ENCODE data around the gene NFATC1.

Gene NFATC1

DNA sequence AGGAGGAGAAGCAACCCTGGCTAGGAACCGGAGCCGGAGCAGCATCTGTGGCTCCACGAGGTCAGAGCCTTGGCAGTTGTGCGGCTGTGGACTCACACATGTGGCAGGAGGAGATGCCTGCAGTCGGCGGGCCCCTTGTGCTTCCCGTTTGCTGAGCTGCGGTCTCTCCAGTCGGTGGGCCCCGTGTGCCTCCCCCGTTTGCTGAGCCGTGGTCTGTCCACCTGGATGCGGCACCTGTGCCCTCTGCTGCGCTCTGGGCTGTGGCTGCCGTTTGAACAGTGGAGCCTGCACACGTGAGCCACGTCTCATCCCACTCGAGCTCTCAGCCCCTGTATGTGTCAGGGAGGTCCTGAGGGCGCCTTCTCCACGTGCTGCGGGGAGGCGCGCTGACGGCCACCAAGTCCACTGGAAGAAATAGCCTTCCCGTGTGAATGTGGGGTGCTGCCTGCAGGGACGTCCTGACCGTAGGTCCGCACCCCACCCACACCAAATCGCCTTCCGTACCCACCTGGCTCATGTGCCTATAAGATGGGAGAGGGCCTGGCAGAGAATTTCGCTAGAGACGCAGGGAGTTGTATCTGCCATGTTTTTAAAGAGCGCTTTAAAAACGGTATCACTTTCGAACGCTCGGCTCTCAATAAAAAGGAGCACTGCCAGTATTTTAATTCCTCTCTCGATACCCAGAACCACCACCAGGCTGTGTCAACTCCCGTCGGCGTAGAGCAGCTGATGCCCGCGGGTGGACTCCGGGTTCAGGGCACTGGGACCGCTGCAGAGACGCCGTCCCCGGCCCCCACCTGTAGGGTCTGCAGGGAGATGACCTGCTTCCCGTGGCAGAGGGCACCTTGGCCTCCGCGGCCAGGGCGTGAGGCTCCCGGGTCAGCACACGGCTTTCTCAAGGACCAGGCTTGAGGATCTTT, 117.0 kb downstream of the NFATC1 start:
- no peak for DNase-seq

- DNase-seq, result no peak
Measured at GRCh38 chr18:79513381-79514081, 117.8 kb downstream of the NFATC1 start.

DNA sequence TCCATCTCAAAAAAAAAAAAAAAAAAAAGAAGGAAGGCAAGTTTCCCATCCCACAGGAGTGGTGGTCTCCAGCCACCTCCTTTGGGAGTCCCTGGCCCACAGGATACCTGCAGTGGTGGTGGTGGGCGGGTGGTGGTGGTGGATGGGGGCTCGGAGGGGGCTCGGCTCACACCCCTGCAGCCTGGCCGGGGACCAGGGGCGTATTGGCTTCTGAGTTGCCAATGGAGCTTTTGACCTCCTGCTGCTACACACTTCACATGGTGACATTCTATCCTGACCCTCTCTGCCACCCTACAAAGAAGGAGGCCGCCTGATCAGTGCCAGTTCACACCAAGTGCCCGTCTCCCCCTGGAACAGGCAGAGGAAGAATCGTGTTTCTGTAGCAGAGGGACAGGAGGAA, 119.6 kb downstream of the NFATC1 start:
- DNase-seq, result no peak

DNA sequence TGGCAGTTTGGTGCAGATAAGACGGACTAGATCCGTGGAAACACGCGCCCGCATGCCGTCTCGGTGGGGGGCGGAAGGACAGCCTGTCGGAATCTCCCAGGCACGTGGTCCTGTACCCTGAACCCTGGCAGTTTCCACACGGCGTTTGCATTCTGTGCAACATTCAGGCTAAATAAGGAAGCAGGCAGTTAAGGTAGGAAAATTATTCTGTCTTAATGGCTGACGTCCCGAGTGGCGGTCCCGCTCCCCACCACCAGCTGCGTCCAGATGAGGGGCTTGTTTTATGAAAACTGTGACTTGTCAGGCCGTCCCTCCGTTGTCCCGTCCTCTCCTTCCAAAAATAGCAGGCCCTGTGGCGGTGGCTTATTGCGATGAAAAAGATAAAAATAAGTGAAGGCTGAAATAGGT, 120.2 kb downstream of the NFATC1 start:
- DNase-seq, result no peak

DNA sequence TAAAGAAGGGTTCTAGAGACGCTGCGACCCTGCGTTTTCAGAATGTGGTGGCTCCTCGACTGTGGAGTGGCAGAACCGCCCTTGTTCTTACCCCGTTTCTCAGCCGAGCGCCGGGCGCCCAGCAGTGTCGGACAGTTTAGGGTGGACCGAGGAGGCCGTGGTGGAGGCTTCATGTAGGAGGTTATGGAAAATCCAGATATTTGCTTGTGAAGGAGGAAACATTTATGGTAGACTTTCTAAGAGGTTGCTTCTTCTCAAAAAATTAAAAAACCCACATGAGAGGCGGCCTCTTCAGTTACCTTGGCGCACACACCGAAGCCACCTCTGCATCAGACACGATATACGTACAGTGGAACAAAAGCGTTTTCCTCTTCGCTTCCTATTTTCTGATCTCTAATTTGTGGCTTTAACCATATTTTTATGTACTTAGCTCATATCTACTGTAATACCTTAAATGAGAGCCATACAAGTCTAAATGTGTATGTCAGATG, 120.8 kb downstream of the NFATC1 start:
- DNase-seq, result no peak

- no peak for DNase-seq
Measured at GRCh38 chr18:79517341-79517740, 121.6 kb downstream of the NFATC1 start.

DNA sequence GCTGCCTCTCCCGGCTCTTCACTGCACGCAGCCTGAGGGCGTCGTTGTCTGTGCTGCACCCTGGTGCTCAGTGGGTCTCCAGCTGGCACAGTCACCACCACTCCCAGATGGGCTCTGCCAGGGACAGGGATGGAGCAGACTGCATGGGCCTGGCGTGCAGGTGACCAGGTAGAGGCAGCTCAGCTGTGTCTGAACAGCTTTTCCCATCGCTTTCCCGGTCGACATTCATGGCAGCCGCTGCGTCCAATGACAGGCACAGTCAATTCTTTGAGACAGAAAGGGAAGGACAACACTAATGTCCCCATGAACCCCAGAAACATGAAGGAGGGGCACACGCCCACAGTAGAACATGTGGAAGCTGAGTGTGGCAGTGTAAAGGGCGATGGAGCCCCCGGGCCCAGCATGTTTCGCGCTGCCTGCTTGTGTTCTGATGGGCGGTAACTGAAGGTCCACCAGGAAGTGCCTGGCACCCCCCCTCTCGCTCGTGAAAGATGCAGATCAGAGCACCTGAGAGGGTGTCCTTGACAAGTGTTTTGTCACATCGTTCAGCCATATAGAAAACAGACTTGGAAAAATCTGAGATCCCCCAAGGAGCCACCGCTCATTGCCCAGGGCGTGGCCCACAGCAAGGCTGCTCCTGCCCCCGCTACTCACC, 122.4 kb downstream of the NFATC1 start:
- DNase-seq, result no peak

- no peak for DNase-seq
Measured at GRCh38 chr18:79518683-79519128, 123.0 kb downstream of the NFATC1 start.

GRCh38 chr18:79519751-79520477, 124.2 kb downstream of the NFATC1 start:
- DNase-seq, result no peak

GRCh38 chr18:79520478-79521390, 125.0 kb downstream of the NFATC1 start:
- no peak for DNase-seq

GRCh38 chr18:79521416-79522205, 125.9 kb downstream of the NFATC1 start:
- DNase-seq, result no peak

DNA sequence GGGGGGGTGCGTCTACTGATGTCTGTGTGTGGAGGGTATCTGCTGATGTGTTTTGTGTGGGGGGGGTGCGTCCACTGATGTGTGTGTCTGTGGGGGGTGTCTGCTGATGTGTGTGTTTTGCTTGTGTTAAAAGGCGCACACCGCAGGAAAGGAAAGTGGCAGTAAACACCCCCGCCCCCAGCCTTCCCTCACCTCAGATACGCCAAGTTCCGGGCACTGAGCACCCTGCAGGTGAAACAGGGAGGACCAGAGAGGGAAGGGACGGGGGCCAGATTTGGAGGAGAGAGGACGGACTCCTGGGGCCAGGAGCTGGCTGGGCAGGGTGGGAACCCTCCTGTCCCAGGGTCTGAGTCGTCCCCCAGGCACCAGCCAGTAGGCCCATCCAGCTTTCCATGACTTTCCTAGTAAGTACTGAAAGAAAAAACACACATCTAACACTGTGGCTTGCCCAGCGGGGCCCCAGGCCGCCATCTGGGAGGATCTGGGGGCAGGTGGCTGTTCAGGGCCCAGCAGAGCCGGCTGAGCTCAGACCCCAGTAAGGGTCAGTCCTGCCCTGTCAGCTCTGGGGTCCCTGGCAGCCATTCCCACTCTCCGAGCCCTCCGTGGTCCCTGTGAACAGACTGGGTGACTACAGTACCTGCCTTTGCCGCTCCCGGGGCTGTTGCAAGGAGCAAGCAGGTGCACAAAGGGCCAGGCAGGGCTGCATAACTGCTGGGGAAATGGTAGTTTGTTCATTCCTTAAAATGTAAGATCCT, 126.9 kb downstream of the NFATC1 start:
- DNase-seq, result no peak

GRCh38 chr18:79523206-79523735, 127.5 kb downstream of the NFATC1 start:
- no peak for DNase-seq

GRCh38 chr18:79523736-79524180, 128.0 kb downstream of the NFATC1 start:
- DNase-seq, result no peak

GRCh38 chr18:79524181-79525078, 128.7 kb downstream of the NFATC1 start:
- DNase-seq, result no peak

GRCh38 chr18:79525556-79526467, 130.1 kb downstream of the NFATC1 start:
- no peak for DNase-seq

Measured in SIG-M5 (cell line).